GM12891 (cell line): ENCODE results near the gene FOXRED1.
A peak's percentile ranks its signal among the peaks of the same experiment; 100 is the strongest.

Source experiments
- DNase-seq: peaks from one replicate; pipeline ENCODE4 v3.0.0; 2011; ENCODE audit warnings: low spot score; ENCODE audit not compliant: insufficient read length
- FAIRE-seq: peaks from 2 replicates; lab custom pipeline; 2011; peaks lifted over from hg19 to GRCh38; lab: Jason Lieb, UNC
- PAX5 ChIP-seq: IDR thresholded peaks from 2 replicates; pipeline ENCODE4 v1.6.1; 2011; ENCODE audit warnings: low read length, moderate library complexity, mild to moderate bottlenecking; ENCODE audit not compliant: insufficient read depth, severe bottlenecking
- POLR2A ChIP-seq: IDR thresholded peaks from 2 replicates; pipeline ENCODE4 v1.6.1; 2011; ENCODE audit warnings: low read depth, low read length, control low read depth
- POLR2AphosphoS5 ChIP-seq: IDR thresholded peaks from 2 replicates; pipeline ENCODE4 v1.6.1; 2011; ENCODE audit warnings: low read depth, low read length, control low read depth
- POU2F2 ChIP-seq: IDR thresholded peaks from 2 replicates; pipeline ENCODE4 v1.6.1; 2011; ENCODE audit warnings: low read depth, mild to moderate bottlenecking, control low read depth, low read length, moderate library complexity
- SPI1 ChIP-seq: IDR thresholded peaks from 2 replicates; pipeline ENCODE4 v1.6.1; 2011; ENCODE audit warnings: low read depth, low read length, control low read depth
- TAF1 ChIP-seq: IDR thresholded peaks from 2 replicates; pipeline ENCODE4 v1.6.1; 2011; ENCODE audit warnings: low read depth, low read length, control low read depth

Gene FOXRED1

GRCh38 chr11:126310200-126310991 is 41.4 kb downstream of the FOXRED1 start:
- TF ChIP-seq POLR2A (no peak), POU2F2 (no peak), POLR2AphosphoS5 (no peak), TAF1 (no peak), SPI1 (no peak), PAX5 (no peak)
- FAIRE-seq (peak; percentile 87), DNase-seq (no peak)

- DNase-seq (no peak), FAIRE-seq (no peak)
- TF ChIP-seq PAX5 (no peak), TAF1 (no peak), POLR2AphosphoS5 (no peak), SPI1 (no peak), POU2F2 (no peak), POLR2A (no peak)
Measured at GRCh38 chr11:126310992-126311310, 42.0 kb downstream of the FOXRED1 start.

GRCh38 chr11:126311401-126312291 is 42.7 kb downstream of the FOXRED1 start:
- FAIRE-seq (peak; percentile 89), DNase-seq (no peak)
- TF ChIP-seq POU2F2 (no peak), POLR2AphosphoS5 (no peak), PAX5 (no peak), POLR2A (no peak)

DNA sequence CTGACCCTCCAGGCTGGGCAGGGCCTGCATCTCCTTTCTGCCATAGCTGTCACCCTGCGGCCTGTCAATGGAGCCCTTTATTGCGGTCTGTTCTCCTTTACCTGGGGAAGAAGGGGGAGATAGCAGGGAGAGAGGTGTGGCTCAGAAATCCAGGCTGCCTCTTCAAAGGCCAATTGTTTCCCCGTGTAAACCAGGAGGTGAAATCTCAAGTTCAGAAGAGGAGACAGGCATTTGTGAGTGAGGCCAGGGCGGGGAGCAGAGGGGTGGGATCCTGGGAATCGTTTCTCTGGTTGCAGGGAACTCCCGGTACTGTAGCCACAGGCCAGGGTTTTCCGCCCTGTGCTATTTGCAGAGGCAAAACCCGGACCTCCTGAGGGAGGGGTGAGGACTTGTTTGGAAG is 44.0 kb downstream of the FOXRED1 start:
- DNase-seq = no peak
- no peak for FAIRE-seq

GRCh38 chr11:126313826-126314225 is 44.9 kb downstream of the FOXRED1 start:
- FAIRE-seq = no peak
- TF ChIP-seq POU2F2 (no peak), PAX5 (no peak), POLR2A (no peak), TAF1 (no peak), SPI1 (peak; percentile 69), POLR2AphosphoS5 (no peak)
- DNase-seq = no peak

More for the DNA sequence above, 44.0 kb downstream of the FOXRED1 start:
- TF ChIP-seq PAX5 (no peak), TAF1 (no peak), POLR2A (no peak), POLR2AphosphoS5 (no peak), POU2F2 (no peak), SPI1 (no peak)

GRCh38 chr11:126317432-126317755 is 48.4 kb downstream of the FOXRED1 start:
- TF ChIP-seq POU2F2 = no peak
- no peak for TF ChIP-seq PAX5
- no peak for TF ChIP-seq TAF1
- FAIRE-seq = no peak
- DNase-seq = no peak

- TF ChIP-seq PAX5 = no peak
- 0 out of 2 replicates have a peak, but pooled peaks have one; percentile 12 for TF ChIP-seq SPI1
- DNase-seq (no peak), FAIRE-seq (no peak)
Measured at GRCh38 chr11:126317756-126318573, 49.0 kb downstream of the FOXRED1 start.

- FAIRE-seq (peak; percentile 90), DNase-seq (no peak)
- no peak for TF ChIP-seq TAF1
- TF ChIP-seq SPI1 = no peak
- no peak for TF ChIP-seq PAX5
- TF ChIP-seq POLR2AphosphoS5 = no peak
- no peak for TF ChIP-seq POU2F2
Measured at GRCh38 chr11:126318574-126319373, 49.8 kb downstream of the FOXRED1 start.

DNA sequence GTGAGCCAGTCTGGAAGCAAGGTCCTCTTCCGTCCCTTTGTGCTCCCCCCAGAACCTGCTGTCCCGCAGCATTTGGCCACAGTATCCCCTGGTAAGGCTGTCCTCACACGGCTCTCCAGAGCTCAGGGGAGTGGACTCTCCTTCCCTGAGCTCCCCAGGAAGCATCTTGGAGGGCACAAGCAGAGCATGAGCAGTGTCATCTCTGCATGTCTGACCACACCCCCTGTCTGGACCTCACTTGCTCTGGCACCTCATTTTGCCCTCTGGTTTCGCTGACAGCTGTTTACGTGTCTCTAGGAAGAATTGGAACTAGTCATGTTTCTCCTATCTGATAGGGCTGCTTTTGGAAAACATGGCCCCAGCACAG is 50.4 kb downstream of the FOXRED1 start:
- DNase-seq (no peak), FAIRE-seq (peak; percentile 38)
- TF ChIP-seq POLR2AphosphoS5 = no peak
- TF ChIP-seq POU2F2 = no peak
- no peak for TF ChIP-seq SPI1
- no peak for TF ChIP-seq POLR2A
- no peak for TF ChIP-seq TAF1
- no peak for TF ChIP-seq PAX5
